Activated T-cell treated with anti-CD3 and anti-CD28 coated beads, Interleukin-2, amount 50 U/mL, for 1 hour (primary cell): ENCODE results near the gene ARHGAP40.

Source experiments
- DNase-seq: peaks from one replicate; pipeline ENCODE4 v3.0.0-alpha.2; 2020

Gene ARHGAP40

DNA sequence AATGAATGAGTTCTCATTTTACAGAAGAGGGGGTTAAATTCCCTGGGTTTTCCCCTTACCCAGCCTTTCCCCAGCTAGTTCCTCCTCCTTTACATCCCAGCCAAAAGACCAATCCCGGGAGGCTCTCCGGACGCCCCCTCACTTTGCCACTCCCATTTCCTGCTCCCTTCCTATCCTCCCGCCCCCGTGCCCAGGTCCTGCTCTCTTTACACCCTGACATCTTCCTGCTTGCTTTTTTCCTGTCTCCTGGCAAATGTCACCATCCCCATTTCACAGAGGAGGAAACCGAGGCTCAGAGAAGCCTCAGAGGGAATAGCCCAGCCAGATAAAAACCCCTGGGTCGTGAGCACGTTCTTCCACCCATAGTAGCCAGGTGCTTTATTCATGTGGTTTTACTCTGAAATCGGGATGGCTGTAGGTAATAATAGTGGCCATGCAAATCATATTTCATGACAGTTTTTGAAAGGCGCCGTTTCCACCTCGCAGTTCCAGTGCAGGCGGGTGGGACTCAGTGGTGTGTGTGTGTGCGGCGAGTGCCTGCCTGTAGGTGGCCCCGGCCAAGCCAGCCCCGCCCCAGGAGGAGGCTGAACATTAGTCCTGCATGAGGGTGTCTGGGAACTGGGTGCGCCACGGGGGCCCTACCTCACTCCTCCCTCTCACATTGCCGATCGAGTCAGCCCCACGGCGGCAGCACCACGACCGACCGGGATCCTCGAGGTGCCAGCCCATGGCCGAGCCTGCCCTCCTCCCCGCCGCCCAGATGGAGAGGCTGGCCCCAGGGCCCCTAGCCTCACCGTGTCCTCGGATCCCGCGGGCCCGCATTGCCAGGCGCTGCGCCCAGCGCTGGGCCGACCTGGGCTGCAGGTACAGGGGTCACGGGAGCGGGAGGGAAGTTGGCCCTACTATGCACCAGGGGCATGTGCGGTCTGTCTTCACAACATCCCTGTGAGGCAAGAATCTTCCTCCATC is at the start of gene ARHGAP40:
Gene ARHGAP40, plus strand, starts transcription at position 594 of the 969 bp plus-strand sequence.
- peak; percentile 21 for DNase-seq

DNA sequence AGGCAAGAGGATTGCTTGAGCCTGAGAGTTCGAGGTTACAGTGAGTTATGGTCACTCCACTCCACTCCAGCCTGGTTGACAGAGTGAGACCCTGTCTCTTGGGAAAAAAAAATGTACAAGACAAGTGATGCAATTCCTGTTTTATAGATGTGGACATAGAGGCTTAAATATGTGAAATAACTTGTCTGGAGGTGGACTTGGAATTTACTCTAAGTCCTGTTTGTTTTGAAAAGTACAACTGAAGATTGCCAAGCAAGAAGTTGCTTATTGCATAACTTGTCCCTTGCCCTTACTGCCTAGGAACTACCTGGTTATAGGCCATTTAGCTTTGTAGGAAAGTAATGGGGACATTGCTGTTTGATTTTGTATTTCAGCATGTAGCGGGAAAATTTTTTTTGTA is 46.6 kb upstream of the ARHGAP40 start:
- no peak for DNase-seq

DNA sequence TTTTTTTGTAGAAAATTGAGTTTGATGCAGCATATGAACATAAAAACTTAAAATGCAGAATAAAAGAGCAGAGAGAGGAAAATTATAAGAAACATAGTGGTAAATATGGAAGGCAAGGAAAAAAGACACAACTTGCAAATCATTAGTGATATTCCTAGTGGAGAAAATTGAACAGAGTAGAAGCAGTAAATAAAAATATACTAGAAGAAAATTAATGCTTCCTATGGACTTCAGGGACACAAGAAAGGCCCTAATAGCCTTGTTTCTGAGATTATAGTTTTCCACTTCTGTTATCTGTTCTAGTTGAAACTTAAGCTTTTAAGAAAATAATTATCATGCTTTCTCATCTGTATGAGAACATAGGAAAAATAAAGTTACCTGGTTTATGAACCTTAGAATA is 46.2 kb upstream of the ARHGAP40 start:
- DNase-seq, result no peak

DNA sequence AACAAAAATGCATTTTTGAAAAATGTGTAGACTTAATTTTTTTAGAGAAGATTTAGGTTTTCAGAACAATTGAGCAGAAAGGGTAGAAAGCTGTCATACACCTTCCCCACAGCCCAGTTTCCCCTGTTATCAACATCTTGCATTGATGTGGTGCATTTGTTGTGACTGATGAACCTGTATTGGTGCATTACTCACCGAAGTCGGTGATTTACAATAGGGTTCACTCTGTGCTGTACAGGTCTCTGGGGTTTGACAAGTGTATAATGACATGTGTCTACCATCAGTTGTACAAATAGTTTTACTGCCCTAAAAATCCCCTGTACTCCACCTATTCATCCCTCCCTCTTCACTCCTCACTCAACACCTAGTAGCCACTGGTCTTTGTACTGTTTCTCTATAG is 44.4 kb upstream of the ARHGAP40 start:
- DNase-seq, result no peak

DNA sequence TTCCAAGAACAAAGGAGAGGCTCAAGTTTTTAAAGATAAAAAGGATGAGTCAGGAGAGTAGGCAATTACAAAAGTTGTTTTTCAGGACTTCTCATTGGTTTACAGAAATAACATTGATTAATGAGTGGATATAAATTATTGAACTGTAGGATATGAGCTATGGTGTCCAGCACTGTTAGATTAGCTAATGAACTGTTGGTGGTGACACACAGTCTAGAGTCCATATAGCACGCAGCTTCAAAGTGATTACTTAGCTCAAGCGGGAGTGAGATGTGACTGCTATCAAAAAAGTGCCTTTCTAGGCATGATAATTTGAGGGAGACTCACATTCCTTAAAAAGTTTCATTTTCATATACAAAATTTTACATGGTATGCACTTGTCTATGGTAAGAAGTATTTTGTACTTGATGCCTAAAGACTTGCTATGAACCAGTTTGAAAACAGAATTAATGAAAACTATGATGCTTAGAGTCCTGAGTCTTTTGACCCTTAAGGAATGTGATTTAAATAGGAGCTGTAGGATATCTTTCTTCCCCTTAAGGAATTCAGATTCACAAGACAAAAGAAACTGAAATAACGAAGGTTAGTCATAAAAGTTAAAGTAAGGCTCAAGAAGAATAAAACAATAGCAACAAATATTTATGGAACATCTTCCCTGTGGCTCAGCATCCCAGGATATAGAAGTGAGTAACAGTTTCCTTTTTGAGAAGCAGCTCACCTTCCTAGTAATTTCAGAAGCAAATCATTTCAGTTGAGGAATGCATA is 42.8 kb upstream of the ARHGAP40 start:
- DNase-seq, result no peak

DNA sequence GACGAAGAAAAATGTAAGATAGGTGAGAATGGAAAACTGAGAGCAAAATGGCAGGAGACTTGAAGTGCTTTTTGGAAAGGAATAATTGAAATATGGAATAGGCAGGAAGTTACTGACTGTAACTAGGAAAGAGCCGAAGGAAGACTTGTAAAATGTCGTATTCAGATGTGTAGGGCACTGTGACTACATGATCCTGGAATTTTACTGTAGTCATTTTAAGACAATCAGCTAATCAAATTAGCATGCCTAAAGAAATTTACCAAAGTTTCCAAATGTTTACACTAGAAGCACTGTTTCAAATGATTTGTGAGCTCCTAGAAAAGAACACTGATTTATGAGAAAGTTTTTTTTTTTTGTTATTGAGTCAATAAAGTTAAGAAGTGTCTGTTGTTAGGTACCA is 41.8 kb upstream of the ARHGAP40 start:
- no peak for DNase-seq

DNA sequence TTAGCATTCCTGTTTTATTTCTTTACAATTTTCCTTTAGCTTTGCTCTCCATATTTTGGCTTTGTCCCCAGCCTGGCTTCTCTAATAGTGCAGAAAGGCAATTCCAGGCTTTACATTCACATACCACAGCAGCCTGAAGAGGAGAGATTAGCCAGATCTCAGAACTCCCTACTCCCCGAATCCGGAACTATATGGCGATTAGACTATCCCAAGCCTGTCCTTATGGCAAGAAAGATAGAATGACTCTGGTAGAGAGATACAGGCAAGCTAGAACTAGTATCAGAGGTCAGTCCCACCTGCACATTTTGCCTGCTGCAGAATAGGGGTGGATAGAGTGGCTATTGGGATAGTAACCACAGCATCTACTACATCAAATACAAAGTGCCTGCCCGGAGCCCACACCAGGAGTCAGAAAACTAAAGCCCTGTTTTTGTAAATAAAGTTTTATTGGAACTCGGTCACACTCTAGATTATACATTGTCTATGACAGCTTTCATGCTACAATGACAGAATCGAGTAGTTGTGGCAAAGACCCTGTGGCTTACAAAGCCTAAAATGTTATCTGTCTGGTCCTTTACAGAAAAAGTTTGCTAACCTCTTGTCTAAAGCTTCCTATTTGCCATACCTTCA is 37.7 kb upstream of the ARHGAP40 start:
- DNase-seq, result no peak

DNA sequence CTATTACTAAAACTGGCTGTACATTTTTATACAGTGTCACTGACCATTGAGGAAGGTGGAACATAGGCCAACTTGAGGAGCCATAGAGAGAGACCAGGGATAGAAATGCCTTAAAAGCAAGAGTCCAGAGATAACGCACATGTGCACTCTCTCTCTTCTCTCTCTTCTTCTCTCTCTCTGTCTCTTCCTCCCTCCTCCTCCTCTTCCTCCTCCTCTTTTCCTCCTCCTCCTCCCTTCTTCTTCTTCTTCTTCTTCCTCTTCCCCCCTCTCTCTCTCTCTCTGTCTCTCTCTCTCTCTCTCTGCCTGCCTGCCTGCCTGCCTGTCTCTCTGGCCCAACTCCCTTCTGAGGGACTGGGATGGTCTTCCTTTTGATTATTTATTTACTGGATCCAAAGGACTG is 36.9 kb upstream of the ARHGAP40 start:
- DNase-seq, result no peak

DNA sequence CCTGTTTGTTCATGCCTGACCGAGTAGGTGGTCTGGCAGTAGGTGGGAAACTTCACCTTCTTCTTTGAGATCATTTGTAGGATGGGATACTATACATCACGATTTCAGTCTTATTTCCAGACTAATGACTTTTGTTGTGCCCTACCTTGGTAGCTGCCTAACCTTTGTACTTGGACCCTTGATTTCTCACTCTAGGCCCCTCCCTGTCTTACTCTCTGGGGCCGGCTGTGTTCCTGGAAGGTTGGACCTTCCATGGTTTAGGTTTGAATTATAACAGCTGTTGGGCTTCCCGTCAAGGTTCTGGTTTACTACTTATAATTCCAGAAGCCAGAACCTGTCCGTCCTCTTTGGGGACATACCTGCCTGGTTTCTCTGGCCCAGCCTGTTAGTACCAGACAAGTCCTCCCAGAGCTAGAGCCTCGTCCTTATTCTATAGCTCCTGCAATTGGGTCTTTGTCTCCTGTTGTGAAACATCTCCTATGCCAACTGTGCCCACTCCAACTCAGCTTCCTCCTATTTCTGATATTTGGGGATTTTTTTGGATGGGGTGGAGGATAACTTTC is 35.5 kb upstream of the ARHGAP40 start:
- DNase-seq, result no peak

DNA sequence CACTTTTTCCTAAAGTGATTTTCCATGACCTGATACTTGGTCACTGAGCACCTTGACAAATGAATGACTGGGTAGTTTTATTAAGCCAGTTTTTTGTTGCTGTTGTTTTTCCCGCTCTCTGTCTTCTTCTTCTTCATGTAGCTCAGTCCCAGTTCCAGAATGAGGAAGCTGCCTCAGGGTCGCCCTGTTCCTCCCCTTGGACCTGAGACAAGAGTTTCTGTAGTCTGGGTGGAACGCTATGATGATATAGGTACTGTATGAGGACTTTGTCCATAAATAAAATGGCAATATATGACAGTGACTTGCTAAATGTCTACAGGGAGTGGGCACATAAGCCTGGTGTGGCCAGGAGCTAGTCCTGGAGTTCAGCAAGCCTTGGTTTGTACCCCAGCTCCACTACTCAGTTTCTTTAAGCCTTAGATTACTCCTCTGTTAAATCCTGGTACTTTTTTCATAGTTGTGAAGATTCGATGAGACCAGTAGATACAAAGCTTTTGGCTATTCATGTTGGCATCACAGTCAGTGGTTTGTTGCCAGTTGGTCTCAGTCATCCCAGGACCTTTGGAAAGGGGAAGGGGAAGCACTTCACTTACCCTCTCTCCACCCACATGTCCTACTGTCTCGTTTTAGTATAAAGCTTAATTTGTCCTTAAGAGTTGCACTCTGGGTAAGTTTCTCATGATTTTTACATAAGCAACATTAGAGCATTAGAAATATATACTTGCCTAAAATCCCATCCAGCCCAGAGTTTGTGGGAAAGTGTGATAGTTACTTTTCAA is 31.7 kb upstream of the ARHGAP40 start:
- no peak for DNase-seq

DNA sequence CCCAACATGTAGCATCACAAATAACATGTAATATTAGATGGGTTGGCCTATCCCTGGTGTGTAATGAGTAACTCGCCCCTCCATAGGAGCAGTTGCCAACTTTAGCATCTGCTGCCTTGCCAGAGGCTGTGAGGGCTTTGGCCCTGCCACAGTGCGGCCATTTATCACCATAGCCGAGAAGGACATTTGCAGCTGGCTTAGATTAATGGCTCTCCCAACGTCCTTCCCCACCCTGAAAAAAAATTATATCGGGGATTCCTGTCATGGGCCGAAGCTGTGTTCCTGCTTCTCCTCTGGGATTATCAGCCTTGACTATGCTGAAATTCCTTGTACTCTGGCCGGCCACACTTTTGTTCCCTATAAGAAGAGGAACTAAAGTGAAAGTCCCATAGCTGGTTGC is 28.2 kb upstream of the ARHGAP40 start:
- DNase-seq, result no peak

DNA sequence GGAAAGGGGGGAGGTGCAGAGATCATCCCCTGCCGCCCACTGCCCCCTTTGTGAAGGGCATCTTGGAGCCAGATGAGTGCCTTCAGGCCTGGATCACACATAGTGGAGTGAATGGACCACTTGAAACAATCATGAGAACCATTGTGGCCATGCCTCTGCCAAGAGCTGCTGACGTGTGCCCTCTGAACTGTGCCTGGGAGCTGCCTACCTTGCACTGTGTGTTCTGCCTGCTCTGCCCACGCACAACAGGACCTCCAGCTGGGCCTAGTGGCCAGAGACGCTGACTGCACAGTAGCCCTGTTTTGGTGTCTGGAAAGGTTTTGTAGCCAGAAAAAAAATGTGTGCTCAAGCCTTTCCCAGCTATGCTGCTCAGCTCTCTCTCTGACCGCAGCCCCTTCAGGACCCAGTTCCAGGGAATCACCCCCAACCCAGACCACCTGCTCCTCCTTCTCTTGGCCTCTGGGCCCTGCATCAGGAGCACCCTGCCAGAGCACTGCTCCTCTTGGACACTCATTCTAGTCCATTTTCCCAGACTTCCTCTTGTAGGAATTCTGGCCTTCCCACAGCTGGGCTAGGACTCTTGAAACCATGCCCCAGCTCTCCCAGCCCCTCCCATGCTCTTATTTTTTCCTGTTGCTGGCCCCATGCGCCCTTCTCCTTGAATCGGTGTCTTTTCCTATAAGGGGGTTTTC is 22.2 kb upstream of the ARHGAP40 start:
- DNase-seq, result no peak

DNA sequence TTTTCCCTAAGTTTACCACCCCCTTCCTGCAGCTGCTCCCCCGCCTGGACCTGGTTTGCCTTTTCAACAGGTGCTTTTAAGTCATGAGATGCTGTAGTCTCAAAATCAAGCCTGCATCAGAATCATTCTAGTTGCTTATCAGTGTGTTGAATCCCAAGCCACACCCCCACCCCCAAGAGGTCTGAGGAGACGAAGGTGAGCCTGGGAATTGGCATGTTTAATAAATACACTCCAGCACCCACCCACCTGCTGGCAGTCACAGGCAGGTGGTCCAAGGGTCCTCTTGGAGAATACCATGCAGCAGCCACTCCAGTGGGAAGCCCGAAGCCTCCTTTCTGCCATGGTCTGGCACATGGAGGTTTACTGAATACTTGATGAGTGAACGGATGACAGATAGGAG is 21.7 kb upstream of the ARHGAP40 start:
- DNase-seq, result no peak

DNA sequence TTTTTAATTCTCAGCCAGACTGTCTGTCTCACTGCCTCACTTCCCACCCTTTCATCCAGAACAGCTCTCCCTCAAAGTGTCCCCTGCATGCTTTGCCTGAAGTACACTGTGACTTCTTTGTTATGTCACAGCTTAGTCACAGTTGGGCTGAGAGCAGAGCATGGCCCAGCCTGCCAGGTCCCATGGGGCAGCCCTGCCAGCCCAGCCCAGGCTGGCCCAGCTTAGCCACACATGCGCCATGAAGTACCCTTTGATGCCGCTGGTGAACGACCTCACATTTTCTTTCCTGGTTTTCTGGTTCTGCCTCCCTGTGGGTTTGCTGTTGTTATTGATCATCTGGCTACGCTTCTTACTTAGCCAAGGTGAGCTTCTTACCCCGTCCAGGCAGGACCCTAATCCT is 20.6 kb upstream of the ARHGAP40 start, which contains the start of gene ADIG:
Gene ADIG, plus strand, starts transcription at position 185 of the 400 bp plus-strand sequence. Its CDS starts 54 bp downstream, at position 239.
- no peak for DNase-seq

DNA sequence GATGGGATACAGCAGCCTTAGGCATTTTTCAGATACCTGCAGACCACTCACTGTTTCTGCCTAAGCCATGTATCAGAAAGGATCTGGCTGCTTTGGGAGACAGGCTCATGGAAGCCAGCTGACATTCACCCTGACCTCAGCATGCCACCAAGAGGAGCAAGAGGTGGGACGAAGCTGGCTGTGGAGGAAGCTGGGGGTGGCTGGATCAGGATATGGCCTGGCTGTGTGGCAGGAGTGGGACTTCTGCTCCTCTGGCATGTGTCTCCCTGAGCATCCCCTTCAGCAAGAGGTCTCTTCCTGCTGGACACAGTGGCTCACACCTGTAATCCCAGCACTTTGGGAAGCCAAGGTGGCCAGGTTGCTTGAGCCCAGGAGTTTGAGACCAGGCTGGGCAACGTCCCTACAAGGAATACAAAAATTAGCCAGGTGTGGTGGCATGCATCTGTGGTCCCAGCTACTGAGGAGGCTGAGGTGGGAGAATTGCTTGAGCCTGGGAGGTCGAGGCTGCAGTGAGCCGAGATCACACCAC is 19.7 kb upstream of the ARHGAP40 start:
- no peak for DNase-seq

DNA sequence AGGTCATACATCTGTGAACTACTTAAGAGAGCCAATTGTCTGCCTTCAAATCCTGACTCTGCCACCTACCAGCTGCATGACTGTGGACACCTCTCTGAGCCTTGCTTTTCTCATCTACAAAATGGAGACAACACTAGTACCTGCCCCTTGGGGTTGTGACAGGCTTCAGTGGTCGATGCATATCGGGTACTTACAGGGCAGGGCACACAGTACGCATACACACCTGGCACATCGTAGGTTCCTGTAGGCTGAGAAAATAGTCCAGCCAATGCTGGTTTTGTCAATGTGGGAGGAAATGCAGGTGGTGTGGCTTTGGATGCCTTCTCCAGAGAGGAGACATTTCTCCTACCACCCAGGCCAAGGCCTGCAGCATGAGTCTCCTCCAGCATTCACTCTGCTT is 18.3 kb upstream of the ARHGAP40 start:
- DNase-seq, result no peak

DNA sequence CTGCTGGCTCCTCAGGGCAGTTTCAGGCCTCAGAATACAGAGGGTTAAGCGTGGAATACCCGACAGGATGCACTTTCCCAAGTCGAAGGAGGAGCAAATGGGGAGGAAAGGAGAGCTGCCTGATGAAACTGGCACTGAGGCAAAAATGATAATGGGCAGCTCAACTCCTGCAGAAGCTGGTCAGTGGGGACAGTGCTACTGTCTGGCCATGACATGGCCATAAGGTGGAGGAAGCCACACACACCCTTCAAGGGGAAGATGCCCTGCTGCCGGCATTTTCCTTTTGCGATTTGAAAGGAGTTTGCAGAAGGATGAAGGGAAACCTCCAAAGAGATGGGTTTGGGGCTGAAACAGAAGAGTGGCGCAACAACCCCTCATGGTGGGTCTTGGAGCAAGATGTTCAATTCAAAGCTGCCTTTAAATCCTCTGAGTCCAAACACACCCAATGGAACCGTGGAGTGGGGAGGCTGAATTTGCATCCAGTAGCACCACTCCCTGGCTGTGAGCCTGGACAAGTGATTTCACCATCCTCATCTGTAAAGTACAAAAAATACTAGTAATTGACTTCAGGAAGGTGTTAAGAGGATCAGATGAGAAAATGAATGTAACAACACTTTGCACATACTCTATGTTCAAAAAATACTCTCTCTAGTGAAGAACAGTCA is 17.4 kb upstream of the ARHGAP40 start:
- DNase-seq, result no peak

DNA sequence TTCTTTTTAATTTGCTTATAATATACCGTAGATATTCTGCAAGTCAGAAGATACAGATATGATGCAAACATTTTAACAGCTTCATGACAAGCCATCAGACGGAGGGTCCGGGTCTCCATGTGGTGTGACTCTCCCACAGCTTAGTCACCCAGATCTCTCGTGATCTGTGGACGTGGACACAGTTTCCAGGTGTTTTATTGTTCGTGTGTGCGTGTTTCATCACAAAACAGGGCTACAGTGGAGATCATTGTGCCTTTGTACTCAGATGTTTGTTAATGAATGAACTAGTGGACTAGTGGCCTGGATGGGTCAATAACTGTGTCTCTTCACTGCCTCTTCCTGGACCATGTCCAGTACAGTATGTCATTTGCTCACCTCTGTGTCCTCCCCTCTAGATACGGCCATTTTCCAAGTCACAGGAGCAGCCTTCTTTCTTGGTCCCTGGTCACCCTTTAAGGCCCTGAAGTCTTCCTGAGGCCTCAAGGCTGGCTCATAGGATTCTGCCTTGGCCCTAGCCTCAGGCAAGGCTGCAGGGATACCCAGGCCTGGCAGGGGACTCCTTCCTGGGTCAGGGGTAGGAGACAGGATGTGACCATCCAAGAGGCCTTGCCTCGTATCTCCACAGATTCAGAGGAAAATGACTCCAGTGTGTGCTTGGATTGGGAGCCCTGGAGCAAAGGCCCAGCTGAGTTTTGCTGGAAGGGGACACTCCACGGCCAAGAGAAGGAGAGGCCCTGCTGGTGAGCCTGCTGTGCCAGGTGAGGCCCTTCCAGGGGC is 16.0 kb upstream of the ARHGAP40 start:
- DNase-seq, result no peak

DNA sequence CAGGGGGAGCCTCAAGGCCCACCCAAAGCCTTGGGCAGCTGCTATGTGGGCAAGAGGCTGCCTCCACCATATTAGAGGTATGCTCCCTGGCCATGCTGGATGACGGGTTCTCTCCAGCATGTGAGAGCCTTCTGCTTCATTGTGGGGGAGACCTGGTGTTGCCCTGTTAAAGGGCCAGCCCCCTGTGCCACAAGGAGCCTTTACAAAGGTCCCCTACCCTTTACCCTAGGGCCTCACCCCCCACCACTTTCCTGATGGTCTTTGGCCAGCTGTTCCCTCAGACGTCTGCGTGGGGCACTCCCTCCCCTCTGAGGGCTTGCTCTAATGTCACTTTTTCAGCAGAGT is 15.5 kb upstream of the ARHGAP40 start:
- DNase-seq, result no peak

DNA sequence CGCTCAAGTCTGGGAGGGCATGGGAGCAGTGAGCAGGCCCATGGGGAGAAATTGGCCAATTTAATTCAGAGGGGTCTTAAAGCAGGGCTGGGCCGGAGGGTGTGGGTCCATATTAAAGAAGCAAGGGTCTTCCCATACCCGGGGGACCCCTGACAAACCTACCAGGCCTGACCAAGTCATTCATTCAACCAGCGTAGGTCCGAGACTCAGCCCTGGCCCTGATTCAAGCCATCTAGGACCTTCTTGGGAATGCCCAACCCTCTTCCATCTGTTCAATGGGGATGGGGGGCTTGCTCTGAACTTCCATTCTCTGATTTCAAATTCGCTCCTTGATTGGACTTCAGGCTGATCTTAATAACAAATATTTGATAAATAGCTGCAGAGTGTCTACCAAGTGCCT is 13.3 kb upstream of the ARHGAP40 start:
- DNase-seq, result no peak
